ENCODE results near the gene ASPHD1.

DNA sequence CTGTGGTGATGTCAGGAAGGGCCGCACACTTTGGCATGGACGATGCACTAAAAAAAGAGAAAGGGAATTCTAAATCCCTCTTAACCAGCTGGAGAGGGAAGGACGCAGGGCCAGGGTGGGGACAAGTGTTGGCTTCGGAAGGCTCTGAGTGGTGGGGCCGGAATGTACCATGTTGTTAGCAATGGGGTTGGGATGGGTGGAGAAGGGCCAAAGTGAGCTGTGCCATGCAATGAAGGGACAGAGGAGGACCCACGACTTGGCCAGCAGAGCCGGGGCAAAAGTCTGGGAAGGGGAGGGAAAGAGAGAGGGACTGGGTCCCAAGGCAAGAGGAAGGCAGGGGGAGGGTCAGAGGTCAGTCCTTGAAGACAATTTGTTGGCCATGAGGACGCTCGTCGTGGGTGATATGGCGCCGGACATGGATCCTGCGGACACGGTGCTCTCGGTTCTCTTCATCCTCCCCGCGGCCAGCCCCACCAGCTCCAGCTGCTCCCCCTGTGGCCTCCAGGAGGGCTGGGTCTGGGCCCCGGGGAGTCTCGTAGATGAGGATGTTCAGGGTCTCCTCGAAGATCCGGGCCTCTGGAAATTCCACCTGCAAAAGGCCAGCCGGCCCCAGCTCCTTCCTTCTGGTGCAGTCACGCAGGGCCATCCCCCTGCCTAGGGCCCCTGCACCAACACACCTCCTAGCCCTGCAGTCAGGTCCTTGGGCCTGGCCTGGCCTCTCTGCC is 6.4 kb downstream of the ASPHD1 start:
- TF ChIP-seq, protein P1, sequence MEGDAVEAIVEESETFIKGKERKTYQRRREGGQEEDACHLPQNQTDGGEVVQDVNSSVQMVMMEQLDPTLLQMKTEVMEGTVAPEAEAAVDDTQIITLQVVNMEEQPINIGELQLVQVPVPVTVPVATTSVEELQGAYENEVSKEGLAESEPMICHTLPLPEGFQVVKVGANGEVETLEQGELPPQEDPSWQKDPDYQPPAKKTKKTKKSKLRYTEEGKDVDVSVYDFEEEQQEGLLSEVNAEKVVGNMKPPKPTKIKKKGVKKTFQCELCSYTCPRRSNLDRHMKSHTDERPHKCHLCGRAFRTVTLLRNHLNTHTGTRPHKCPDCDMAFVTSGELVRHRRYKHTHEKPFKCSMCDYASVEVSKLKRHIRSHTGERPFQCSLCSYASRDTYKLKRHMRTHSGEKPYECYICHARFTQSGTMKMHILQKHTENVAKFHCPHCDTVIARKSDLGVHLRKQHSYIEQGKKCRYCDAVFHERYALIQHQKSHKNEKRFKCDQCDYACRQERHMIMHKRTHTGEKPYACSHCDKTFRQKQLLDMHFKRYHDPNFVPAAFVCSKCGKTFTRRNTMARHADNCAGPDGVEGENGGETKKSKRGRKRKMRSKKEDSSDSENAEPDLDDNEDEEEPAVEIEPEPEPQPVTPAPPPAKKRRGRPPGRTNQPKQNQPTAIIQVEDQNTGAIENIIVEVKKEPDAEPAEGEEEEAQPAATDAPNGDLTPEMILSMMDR (IDR thresholded peaks at IDR 0.05) = no peak
- TF ChIP-seq POLR2A (IDR thresholded peaks at IDR 0.05) = no peak
